ENCODE results near the gene PRR5L. TPM values are rescaled to one million over a fixed set of nuclear protein-coding genes. Genes with fewer than 3 reads are reported as not detected.

The PRR5L gene
- total and polyA plus RNA-seq, 9 of the 15 experiments (the other 6 are each of a cell fraction or from before 2014, with no cell fraction given): 0.11 to 0.60 (median 0.36) TPM; not detected in 2

GRCh38 chr11:36300650-36301049, 4.6 kb downstream of the PRR5L start (continued):
- no peak for TF ChIP-seq NCOA2 (IDR thresholded peaks at IDR 0.05; ENCODE audit: partially characterized antibody in 2 of 2)

- H3K27me3 ChIP-seq (ENCODE audit: control insufficient read depth in 2 of 2, insufficient read depth in 2 of 2, low read length in 2 of 2): peaks cover 0 to 8% of the 10 kb centered on the region in 2 experiments; a peak in 3 of 5 replicates
- no peaks in the 10 kb centered on the region for H3K36me3 ChIP-seq (ENCODE audit: control insufficient read depth, insufficient read depth, low read length)
- in situ Hi-C loops (cut with MboI) (loop anchor here (5.0 to 10.0 kb wide), 2 partner anchors 168 to 440 kb away; no protein-coding TSS in a partner anchor), intact Hi-C loops (cut with micrococcal nuclease) (no loop called here)
- POLR2A ChIA-PET: no interaction called here
- BruUV-seq (replicated peaks): no TSS peak
- no peak overlapping the region for H2AFZ ChIP-seq (ENCODE audit: low read depth, low read length)
- no peak for TF ChIP-seq ZBTB8A (IDR thresholded peaks at IDR 0.05; ENCODE audit: partially characterized antibody)
- TF ChIP-seq ZNF146 (CRISPR knock-in tag; IDR thresholded peaks at IDR 0.05; ENCODE audit: unreplicated experiment): no peak
- no peak for TF ChIP-seq ZNF584 (CRISPR knock-in tag; IDR thresholded peaks at IDR 0.05; ENCODE audit: low read depth)
- TF ChIP-seq E2F6 (IDR thresholded peaks at IDR 0.05; ENCODE audit: borderline replicate concordance in 1 of 2, extremely low read depth in 1 of 2, insufficient read depth in 1 of 2, insufficient read length in 1 of 2, low read depth in 1 of 2, low read length in 1 of 2, poor library complexity in 1 of 2, severe bottlenecking in 1 of 2): no peak
- no peak for TF ChIP-seq ETV1 (tag; conservative IDR thresholded peaks at IDR 0.05; ENCODE audit: low read depth)
- no peak for TF ChIP-seq TCF7L2 (IDR thresholded peaks at IDR 0.05; ENCODE audit: low read depth, low read length)
- no peak for TF ChIP-seq CGGBP1 (CRISPR knock-in tag; IDR thresholded peaks at IDR 0.05)
- no peak for TF ChIP-seq XRCC5 (IDR thresholded peaks at IDR 0.05; ENCODE audit: low read depth, low read length)
- TF ChIP-seq RBM39 (optimal IDR thresholded peaks at IDR 0.05; ENCODE audit: low read depth, low read length): no peak
- TF ChIP-seq MEF2A (IDR thresholded peaks at IDR 0.05; ENCODE audit: control insufficient read depth, low read depth, low read length): no peak
- no peak for TF ChIP-seq PRPF4 (IDR thresholded peaks at IDR 0.05; ENCODE audit: insufficient read depth, low read depth, low read length, poor library complexity, severe bottlenecking)
- TF ChIP-seq HOXB6 (CRISPR knock-in tag; IDR thresholded peaks at IDR 0.05; ENCODE audit: borderline replicate concordance): no peak
- no peak for TF ChIP-seq NR2C2 (CRISPR knock-in tag; IDR thresholded peaks at IDR 0.05)
- no peak for TF ChIP-seq NR2C2 (tag; IDR thresholded peaks at IDR 0.05)
- TF ChIP-seq MXI1 (IDR thresholded peaks at IDR 0.05; ENCODE audit: low read depth, low read length): no peak
- TF ChIP-seq BRF1 (IDR thresholded peaks at IDR 0.05; ENCODE audit: borderline replicate concordance, extremely low read depth, insufficient read length): no peak
- no peak for TF ChIP-seq HOMEZ (CRISPR knock-in tag; IDR thresholded peaks at IDR 0.05)
- TF ChIP-seq ZNF3 (CRISPR knock-in tag; IDR thresholded peaks at IDR 0.05): no peak
- no peak overlapping the region for H3K9ac ChIP-seq (ENCODE audit: insufficient read depth in 1 of 2, low read depth in 2 of 2, low read length in 2 of 2)
- no peak for FAIRE-seq
- no peak overlapping the region for H3K27ac ChIP-seq (ENCODE audit: extremely low read depth, low read depth, low read length)
- H3K4me3 ChIP-seq: no peak overlapping the region
- DNase-seq (ENCODE audit: extremely low read depth in 1 of 4, low spot score in 3 of 4): no peak
- H4K20me1 ChIP-seq (replicated peaks; ENCODE audit: control insufficient read depth, insufficient read depth, low read length): no peaks in the 10 kb centered on the region
- no peaks in the 10 kb centered on the region for H3K4me1 ChIP-seq (replicated peaks in 1 of 2; ENCODE audit: control insufficient read depth in 2 of 2, insufficient read depth in 2 of 2, low read length in 2 of 2)
- WGBS (ENCODE audit: insufficient coverage, low coverage, missing lambda C conversion rate): 0% methylated on average over 1 of the region's 1 CpG
- H3K79me2 ChIP-seq (ENCODE audit: control insufficient read depth, insufficient read depth, low read length): no peaks in the 10 kb centered on the region
- H3K9me1 ChIP-seq (ENCODE audit: control insufficient read depth, insufficient read depth, low read length): no peaks in the 10 kb centered on the region
- H3K9me3 ChIP-seq (replicated peaks; ENCODE audit: control insufficient read depth, insufficient read depth, low read depth, low read length): no peaks in the 10 kb centered on the region
- ATAC-seq: no peak
- CTCF ChIA-PET (ENCODE audit: low intra/inter-chr PET ratio): no interaction called here
- H3K4me2 ChIP-seq (ENCODE audit: insufficient read depth, low read length): no peak overlapping the region
Measured at GRCh38 chr11:36304351-36304750, 8.3 kb downstream of the PRR5L start.

Data from K562 (cell line).